AG09319 (cell line): ENCODE results near the gene LRRC56.

ENCODE experiments used
- DNase-seq: peaks from one replicate; pipeline ENCODE4 v3.0.0-alpha.2; 2010; ENCODE audit warnings: low read depth; ENCODE audit errors: extremely low read depth
- TF ChIP-seq, protein P1 (sequence below): IDR thresholded peaks from 2 replicates; pipeline ENCODE4 v1.5.1; 2011; ENCODE audit warnings: low read depth, mild to moderate bottlenecking, inconsistent platforms, low read length, moderate library complexity

The LRRC56 gene

DNA sequence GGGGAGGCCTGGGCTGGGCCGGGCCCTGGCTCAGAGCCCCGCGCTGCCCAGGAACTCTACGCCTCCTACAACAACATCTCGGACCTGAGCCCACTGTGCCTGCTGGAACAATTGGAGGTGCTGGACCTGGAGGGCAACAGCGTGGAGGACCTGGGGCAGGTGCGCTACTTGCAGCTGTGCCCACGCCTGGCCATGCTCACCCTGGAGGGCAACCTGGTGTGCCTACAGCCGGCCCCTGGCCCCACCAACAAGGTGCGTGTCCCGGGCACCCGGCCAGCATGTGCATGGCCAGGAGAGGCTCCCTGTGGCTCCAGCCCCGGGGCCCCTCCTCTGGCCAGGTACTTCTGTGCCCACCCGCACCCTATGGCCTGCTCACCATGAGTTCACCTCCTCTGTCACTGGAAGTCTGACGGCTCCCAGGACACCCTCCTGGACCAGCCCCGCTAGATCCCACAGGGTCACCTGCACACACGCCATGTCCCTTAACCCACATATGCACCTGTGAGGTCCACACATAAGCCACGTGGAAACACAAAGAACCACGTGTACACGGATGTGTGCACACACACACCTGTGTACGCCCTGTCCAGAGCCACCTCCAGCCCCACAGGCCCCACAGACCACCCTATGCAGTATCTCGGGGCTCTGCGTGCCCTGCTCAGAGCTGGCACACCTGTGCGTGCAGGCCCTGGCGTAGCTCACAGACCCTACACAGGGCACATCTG lies 12.9 kb downstream of the LRRC56 start:
- DNase-seq, result no peak
- TF ChIP-seq, protein P1, sequence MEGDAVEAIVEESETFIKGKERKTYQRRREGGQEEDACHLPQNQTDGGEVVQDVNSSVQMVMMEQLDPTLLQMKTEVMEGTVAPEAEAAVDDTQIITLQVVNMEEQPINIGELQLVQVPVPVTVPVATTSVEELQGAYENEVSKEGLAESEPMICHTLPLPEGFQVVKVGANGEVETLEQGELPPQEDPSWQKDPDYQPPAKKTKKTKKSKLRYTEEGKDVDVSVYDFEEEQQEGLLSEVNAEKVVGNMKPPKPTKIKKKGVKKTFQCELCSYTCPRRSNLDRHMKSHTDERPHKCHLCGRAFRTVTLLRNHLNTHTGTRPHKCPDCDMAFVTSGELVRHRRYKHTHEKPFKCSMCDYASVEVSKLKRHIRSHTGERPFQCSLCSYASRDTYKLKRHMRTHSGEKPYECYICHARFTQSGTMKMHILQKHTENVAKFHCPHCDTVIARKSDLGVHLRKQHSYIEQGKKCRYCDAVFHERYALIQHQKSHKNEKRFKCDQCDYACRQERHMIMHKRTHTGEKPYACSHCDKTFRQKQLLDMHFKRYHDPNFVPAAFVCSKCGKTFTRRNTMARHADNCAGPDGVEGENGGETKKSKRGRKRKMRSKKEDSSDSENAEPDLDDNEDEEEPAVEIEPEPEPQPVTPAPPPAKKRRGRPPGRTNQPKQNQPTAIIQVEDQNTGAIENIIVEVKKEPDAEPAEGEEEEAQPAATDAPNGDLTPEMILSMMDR, result no peak

DNA sequence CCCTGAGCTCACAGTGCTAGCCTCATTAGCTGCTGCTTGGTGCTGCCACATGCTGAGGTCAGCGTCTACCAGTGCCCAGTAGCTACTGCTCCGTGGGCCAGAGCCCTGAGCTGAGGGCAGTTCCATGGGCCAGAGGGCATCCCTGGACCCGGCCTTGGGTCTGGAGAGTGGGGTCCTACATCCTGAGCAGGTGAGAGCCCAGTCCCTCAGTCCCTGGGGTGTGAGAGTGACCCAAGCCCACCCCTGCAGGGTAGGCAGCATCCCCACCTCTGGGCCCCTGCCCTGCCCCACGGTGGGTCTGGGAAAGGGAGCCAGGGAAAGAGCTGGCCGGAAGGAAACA lies 13.4 kb downstream of the LRRC56 start:
- TF ChIP-seq, protein P1, result no peak
- no peak for DNase-seq

DNA sequence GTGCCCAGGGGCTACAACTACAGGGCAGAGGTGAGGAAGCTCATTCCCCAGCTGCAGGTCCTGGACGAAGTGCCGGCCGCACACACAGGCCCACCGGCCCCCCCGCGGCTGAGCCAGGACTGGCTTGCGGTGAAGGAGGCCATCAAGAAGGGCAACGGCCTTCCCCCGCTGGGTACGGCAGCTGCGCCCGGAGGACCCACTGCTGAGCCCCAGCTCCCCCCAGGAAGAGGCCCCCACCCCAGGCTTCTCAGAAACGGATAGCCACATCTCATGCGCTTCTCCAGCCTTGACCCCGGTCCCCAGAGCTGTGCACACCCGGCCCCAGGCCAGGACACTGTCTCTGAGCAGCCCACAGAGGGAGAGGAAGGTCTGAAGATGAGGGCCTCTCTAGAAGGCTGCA lies 13.8 kb downstream of the LRRC56 start:
- TF ChIP-seq, protein P1, result no peak
- DNase-seq, result no peak

DNA sequence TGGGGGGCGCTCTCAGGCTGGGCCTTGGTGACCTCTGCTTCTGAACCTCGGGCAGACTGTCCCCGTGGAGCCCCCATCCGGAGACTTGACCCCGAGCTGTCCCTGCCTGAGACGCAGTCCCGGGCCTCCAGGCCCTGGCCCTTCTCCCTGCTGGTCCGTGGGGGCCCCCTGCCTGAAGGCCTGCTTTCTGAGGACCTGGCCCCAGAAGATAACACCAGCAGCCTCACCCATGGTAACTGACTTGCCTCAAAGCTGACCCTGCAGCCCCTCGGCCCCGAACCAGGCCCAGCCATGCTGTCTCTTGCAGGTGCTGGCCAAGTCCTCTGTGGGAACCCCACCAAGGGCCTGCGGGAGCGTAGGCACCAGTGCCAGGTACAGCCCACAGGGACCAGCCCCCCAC lies 14.3 kb downstream of the LRRC56 start:
- DNase-seq, result no peak
- TF ChIP-seq, protein P1, result no peak

DNA sequence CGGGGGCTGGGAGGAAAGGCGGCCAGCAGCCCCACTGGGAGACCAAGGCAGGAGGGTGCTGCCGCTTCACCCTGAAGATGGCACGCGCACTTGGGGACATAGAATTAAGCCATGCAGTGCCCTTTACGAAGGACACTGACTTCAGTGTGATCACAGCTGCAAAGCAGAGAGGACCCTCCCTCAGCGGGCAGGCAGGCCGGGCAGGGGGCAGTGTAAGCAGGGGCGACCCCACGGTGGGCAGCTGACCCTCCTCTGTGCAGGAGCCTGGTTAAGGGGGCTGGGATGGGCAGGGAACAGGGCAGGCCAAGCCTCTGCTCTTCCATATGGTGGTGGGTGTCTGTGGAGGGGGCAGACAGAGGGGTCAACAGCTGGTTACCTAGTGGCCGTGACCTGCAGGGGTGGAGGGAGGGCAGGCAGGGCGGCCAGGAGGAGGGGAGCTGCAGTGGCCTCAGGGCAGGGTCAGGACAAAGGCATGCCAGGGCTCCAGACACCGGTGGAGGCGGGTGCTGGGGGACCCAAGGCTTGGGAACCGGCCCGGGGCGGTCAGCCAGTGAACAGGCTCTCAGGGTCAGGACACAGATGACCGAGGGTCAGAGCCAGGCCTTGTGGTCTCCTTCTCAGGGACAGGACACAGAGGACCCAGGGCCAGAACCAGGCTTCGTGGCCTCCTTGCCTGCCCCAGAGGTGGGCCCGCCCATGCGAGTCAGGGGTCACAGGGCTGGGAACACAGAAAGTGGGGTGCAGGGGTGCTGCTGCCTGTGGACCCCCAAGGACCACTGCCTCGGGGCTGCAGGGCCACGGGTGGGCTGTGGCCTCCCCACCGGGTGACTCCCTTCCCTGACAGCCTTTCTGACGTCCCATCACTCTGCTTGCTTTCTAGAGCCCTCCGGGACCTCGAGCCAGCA lies 16.0 kb downstream of the LRRC56 start:
- DNase-seq, result no peak
- TF ChIP-seq, protein P1, result no peak

DNA sequence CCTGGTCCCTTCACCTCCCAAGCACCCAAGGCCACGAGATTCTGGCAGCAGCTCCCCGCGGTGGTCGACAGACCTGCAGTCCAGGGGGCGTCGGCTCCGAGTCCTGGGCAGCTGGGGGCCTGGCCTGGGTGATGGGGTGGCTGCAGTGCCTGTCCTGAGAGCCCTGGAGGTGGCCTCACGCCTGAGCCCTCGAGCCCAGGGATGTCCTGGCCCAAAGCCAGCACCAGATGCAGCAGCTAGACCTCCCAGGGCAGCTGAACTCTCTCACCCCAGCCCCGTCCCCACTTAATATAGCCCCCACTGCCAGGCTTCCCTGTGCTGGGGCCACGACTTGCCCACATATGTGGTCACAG lies 16.6 kb downstream of the LRRC56 start:
- DNase-seq, result no peak
- TF ChIP-seq, protein P1, result no peak

DNA sequence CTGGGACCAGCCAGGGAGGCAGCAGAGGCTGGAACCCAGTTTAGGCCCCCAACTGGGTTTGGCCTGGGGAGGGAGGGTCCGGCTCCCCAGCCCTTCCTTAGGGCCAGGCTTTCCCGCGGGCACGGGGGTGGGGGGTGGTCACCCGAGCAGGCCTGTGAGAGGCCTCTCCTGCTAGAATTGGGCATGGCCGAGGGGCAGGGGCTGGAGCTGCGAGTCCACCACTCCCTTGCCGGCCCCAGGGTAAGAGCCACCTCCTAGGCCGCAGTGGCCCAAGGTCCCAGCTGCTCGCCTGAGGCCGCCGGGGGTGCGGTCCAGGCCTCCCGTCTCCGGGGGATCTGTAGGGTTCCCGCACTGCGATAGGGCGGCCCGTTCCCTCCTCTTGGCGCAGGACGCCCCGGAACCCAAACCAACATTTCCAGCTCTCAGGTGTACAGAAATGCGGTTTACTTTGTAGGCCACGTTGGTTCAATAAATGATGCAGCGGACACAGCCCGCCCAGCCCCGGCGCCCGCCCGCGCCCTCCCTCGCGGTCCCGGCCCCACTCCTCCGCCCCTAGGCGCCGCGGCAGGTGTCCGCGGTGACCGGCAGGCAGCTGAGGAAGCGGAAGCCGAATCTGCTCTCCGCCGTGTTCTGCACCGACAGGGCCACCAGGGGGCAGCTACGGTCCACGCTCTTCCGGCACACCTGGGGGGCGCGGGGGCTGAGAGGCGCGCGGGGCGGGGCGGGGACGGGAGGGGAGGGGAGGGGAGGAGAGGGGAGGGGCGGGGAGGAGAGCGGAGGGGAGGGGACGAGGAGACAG lies 17.3 kb downstream of the LRRC56 start:
- DNase-seq, result no peak
- TF ChIP-seq, protein P1, result peak; percentile 50
